Duodenal mucosa (tissue), 2 donors: ENCODE measurements around the gene KRTAP21-1.
"Not testable (repeated sequence)": the region's sequence is repeated elsewhere in the genome, so short reads cannot be mapped to it uniquely, and the experiment has no call there.

Experiments
- H3K27ac ChIP-seq: one replicate; pipeline ENCODE4 v1.7.0; 2013; ENCODE audit warnings: low read depth, low read length
- H3K27me3 ChIP-seq, 2 donors: one replicate each; pipeline ENCODE4 v1.7.0; 2013; ENCODE audit warnings: low read length in 2 of 2, control low read depth in 1 of 2; ENCODE audit not compliant: insufficient read depth in 2 of 2, control insufficient read depth in 1 of 2
- H3K36me3 ChIP-seq, 2 donors: one replicate each; pipeline ENCODE4 v1.7.0; 2013; ENCODE audit warnings: low read length in 2 of 2, control low read depth in 1 of 2; ENCODE audit not compliant: insufficient read depth in 2 of 2, control insufficient read depth in 1 of 2
- H3K4me1 ChIP-seq, 2 donors: one replicate each; pipeline ENCODE4 v1.7.0; 2013; ENCODE audit warnings: low read length in 2 of 2, control low read depth in 1 of 2; ENCODE audit not compliant: insufficient read depth in 2 of 2, control insufficient read depth in 1 of 2
- H3K4me3 ChIP-seq, 2 donors: one replicate each; pipeline ENCODE4 v1.7.0; 2013; ENCODE audit warnings: low read length in 2 of 2, low read depth in 1 of 2
- H3K9ac ChIP-seq, 2 donors: one replicate each; pipeline ENCODE4 v1.7.0; 2013; ENCODE audit warnings: low read length in 2 of 2, low read depth in 1 of 2
- H3K9me3 ChIP-seq, 2 donors: one replicate each; pipeline ENCODE4 v1.7.0; 2013; ENCODE audit warnings: low read length in 2 of 2, control low read depth in 1 of 2; ENCODE audit not compliant: control insufficient read depth in 1 of 2

KRTAP21-1 gene

GRCh38 chr21:30755328-30755727 is at the start of gene KRTAP21-1:
KRTAP21-1 (minus strand) TSS chr21:30755428; CDS start chr21:30755378, 50 bp downstream.
- not testable (repeated sequence) for H3K4me3 ChIP-seq, H3K27me3 ChIP-seq, H3K36me3 ChIP-seq, H3K4me1 ChIP-seq, H3K9ac ChIP-seq, H3K27ac ChIP-seq
- H3K9me3 ChIP-seq = peaks cover 0 to 11% of the 10 kb centered on the region in 2 donors

GRCh38 chr21:30800605-30801004 is 45.4 kb upstream of the KRTAP21-1 start:
- Histone ChIP-seq H3K4me1 (no peaks in the 10 kb centered on the region), H3K9ac (no peak overlapping the region), H3K4me3 (no peak overlapping the region), H3K9me3 (peaks cover 0 to 7% of the 10 kb centered on the region in 2 donors), H3K27me3 (no peaks in the 10 kb centered on the region), H3K36me3 (no peaks in the 10 kb centered on the region), H3K27ac (no peak overlapping the region)

GRCh38 chr21:30793581-30794314 is 38.5 kb upstream of the KRTAP21-1 start:
- Histone ChIP-seq H3K27ac (no peak overlapping the region), H3K4me3 (no peak overlapping the region), H3K27me3 (no peaks in the 10 kb centered on the region), H3K36me3 (no peaks in the 10 kb centered on the region), H3K4me1 (no peaks in the 10 kb centered on the region), H3K9ac (no peak overlapping the region), H3K9me3 (no peaks in the 10 kb centered on the region)

GRCh38 chr21:30779249-30779648 is 24.0 kb upstream of the KRTAP21-1 start:
- Histone ChIP-seq H3K27me3 (no peaks in the 10 kb centered on the region), H3K4me1 (no peaks in the 10 kb centered on the region), H3K36me3 (no peaks in the 10 kb centered on the region), H3K27ac (no peak overlapping the region), H3K4me3 (no peak overlapping the region), H3K9me3 (peaks cover 2 to 9% of the 10 kb centered on the region in 2 donors), H3K9ac (no peak overlapping the region)

- H3K4me3 ChIP-seq = no peak overlapping the region
- H3K27ac ChIP-seq = no peak overlapping the region
- H3K9me3 ChIP-seq = peaks cover 0 to 4% of the 10 kb centered on the region in 2 donors
- no peaks in the 10 kb centered on the region for H3K4me1 ChIP-seq
- no peaks in the 10 kb centered on the region for H3K36me3 ChIP-seq
- no peak overlapping the region for H3K9ac ChIP-seq
- no peaks in the 10 kb centered on the region for H3K27me3 ChIP-seq
These were observed 14.7 kb upstream of the KRTAP21-1 start for GRCh38 chr21:30769724-30770431.

- Histone ChIP-seq H3K4me3 (no peak overlapping the region), H3K9me3 (peaks cover 0 to 8% of the 10 kb centered on the region in 2 donors), H3K9ac (no peak overlapping the region), H3K27me3 (no peaks in the 10 kb centered on the region), H3K27ac (no peak overlapping the region), H3K36me3 (no peaks in the 10 kb centered on the region), H3K4me1 (no peaks in the 10 kb centered on the region)
These were observed 5.5 kb upstream of the KRTAP21-1 start for GRCh38 chr21:30760776-30761175.

- peaks cover 0 to 15% of the 10 kb centered on the region in 2 donors for H3K9me3 ChIP-seq
- no peaks in the 10 kb centered on the region for H3K36me3 ChIP-seq
- H3K4me3 ChIP-seq = no peak overlapping the region
- no peak overlapping the region for H3K9ac ChIP-seq
- H3K27ac ChIP-seq = no peak overlapping the region
- H3K27me3 ChIP-seq = no peaks in the 10 kb centered on the region
- H3K4me1 ChIP-seq = no peaks in the 10 kb centered on the region
These were observed 3.1 kb upstream of the KRTAP21-1 start for GRCh38 chr21:30758306-30758705.

GRCh38 chr21:30747159-30747558 is 8.1 kb downstream of the KRTAP21-1 start, which contains the start of gene KRTAP21-2:
KRTAP21-2 (minus strand) TSS chr21:30747259; CDS start chr21:30747202, 57 bp downstream.
- H3K9me3 ChIP-seq = peaks cover 0 to 8% of the 10 kb centered on the region in 2 donors
- no peak within 1 kb of the TSS for H3K4me3 ChIP-seq
- H3K9ac ChIP-seq = no peak within 1 kb of the TSS
- no peak within 1 kb of the TSS for H3K27ac ChIP-seq
- H3K4me1 ChIP-seq = no peaks in the 10 kb centered on the region
- no peaks in the 10 kb centered on the region for H3K36me3 ChIP-seq
- no peaks in the 10 kb centered on the region for H3K27me3 ChIP-seq

GRCh38 chr21:30740462-30740861 is 14.8 kb downstream of the KRTAP21-1 start:
- peaks cover 0 to 5% of the 10 kb centered on the region in 2 donors for H3K9me3 ChIP-seq
- no peak overlapping the region for H3K4me3 ChIP-seq
- no peak overlapping the region for H3K9ac ChIP-seq
- no peaks in the 10 kb centered on the region for H3K36me3 ChIP-seq
- no peaks in the 10 kb centered on the region for H3K27me3 ChIP-seq
- no peak overlapping the region for H3K27ac ChIP-seq
- H3K4me1 ChIP-seq = no peaks in the 10 kb centered on the region

- Histone ChIP-seq H3K4me3 (no peak overlapping the region), H3K9ac (no peak overlapping the region), H3K4me1 (no peaks in the 10 kb centered on the region), H3K27ac (no peak overlapping the region), H3K9me3 (no peaks in the 10 kb centered on the region), H3K36me3 (no peaks in the 10 kb centered on the region), H3K27me3 (no peaks in the 10 kb centered on the region)
These were observed 22.2 kb downstream of the KRTAP21-1 start for GRCh38 chr21:30733026-30733425.
